MG63 (cell line): ENCODE measurements around the gene DMXL2. TPM values are rescaled to one million over a fixed set of nuclear protein-coding genes. Genes with fewer than 3 reads are reported as not detected.
"Not testable (repeated sequence)": the region's sequence is repeated elsewhere in the genome, so short reads cannot be mapped to it uniquely, and the experiment has no call there.

Source experiments
- DNase-seq: peaks from one replicate; pipeline ENCODE4 v3.0.0-alpha.2; 2020
- H3K27me3 ChIP-seq: fragments of 250-450 bp; sonication (Bioruptor Pico); 2 replicates; pipeline ENCODE4 v1.5.1; 2020; ENCODE audit warnings: mild to moderate bottlenecking, moderate library complexity
- H3K36me3 ChIP-seq: fragments of 250-450 bp; sonication (Bioruptor Pico); 2 replicates; pipeline ENCODE4 v1.5.1; 2020; ENCODE audit warnings: mild to moderate bottlenecking, moderate library complexity
- H3K4me3 ChIP-seq: fragments of 250-450 bp; sonication (Bioruptor Pico); 2 replicates; pipeline ENCODE4 v1.5.1; 2020; ENCODE audit warnings: mild to moderate bottlenecking, moderate library complexity
- H3K9me3 ChIP-seq: fragments of 250-450 bp; sonication (Bioruptor Pico); 2 replicates; pipeline ENCODE4 v1.5.1; 2020; ENCODE audit warnings: mild to moderate bottlenecking, moderate library complexity
- total RNA-seq: library from RNA; depleted of rRNA; stranded (reverse); fragments of >200 nt; shearing (Covaris generic); gene quantifications from 2 replicates; pipeline ENCODE4 v1.2.3, GENCODE V29; 2014; ENCODE audit warnings: low replicate concordance

DMXL2 gene
- total RNA-seq, 1 experiment from 2014 or later, result 6.6 TPM

DNA sequence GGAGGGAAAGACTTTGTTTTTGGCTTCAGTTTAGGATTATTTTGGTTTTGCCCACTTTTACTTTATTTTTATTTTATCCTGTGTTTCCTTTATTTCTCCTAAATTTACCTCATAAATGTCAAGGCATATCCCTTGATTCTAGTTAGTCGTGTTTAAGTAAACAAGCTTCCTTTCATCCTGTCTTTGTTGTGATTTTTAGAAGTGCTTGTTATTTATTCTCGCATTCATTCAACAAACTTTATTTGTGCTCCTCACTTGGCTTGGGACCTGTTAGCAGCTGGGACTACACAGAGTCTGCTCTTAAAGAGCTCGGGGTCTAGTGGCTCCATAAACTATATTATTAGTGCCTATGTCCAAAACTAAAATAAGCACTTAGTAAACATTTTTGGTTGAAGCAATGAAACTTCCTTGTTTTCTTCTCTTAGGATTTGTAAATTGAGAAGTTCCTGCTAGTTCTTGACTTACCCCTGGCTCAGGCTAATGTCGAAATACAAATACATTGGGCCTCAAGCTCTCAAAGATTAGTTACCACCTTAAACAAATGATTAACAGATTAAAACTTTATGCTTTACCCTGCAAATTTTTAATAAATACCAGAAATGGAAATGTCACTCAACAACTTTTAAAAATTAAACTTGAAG is 19.0 kb upstream of the DMXL2 start:
- Histone ChIP-seq H3K9me3 (no peaks in the 10 kb centered on the region), H3K27me3 (no peaks in the 10 kb centered on the region; the same call in 1 of the 2 replicates)

DNA sequence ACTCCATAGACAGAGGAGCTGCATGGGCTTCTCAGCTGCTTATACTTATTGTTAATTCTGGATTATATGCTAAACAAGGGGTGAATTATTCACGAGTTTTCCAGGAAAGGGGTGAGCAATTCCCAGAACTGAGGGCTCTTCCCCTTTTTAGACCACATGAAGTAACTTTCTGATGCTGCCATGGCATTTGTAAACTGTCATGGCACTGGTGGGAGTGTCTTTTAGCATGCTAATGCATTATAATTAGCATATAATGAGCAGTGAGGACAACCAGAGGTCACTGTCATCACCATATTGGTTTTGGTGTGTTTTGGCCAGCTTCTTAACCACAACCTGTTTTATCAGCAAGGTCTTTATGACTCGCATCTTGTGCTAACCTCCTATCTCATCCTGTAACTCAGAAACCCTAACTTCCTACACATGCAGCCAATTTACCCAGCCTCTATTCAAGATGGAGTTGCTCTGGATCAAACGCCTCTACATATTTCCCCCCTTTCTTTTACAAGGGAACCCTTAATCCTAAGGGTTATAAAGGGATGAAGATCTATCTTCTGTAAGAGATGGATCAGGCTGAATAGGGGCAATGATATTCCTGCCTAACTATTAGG is 12.1 kb upstream of the DMXL2 start:
- H3K4me3 ChIP-seq, result no peak overlapping the region
- no peaks in the 10 kb centered on the region for H3K9me3 ChIP-seq
- no peaks in the 10 kb centered on the region; the same call in 1 of the 2 replicates for H3K27me3 ChIP-seq
- no peaks in the 10 kb centered on the region for H3K36me3 ChIP-seq
- DNase-seq, result no peak

More for the DNA sequence above, 19.0 kb upstream of the DMXL2 start:
- H3K36me3 ChIP-seq, result no peaks in the 10 kb centered on the region
- no peak for DNase-seq
- no peak overlapping the region for H3K4me3 ChIP-seq

DNA sequence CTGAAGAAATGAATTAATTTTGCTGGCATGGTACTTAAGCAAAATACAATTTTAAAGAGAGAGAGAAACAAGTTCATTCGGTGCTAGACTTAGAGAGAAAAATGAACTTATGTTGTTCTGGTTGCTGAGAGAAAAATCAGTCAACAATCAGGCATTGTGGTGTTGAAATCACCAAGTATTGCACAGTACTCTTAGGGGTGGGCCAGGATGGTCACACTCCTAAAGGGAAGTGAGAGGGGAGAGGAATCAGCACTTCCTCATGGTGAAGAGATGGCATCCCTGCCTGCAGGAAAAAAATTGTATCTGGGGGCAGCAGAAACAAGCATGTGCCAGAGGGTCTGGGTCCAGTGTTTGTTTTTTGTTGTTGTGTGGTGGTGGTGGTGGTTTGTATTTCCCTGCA is 7.0 kb upstream of the DMXL2 start:
- no peak for DNase-seq

DNA sequence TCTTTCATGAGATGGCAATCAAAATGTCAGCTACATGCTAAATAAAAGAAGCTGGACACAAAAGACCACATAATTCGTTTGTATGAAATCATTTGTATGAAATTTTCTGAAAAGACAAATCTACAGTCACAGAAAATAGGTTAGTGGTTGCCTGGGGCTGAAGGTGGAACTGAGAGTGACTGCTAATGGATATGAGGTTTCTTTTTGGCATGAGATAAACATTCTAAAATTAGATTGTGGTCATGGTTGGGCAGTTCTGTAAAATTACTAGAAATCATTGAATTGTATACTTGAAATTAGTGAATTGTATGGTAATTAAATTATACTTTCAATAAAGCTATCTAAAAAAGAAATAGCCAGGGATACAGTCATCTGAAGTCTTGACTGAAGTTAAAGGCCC is 2.7 kb upstream of the DMXL2 start:
- H3K36me3 ChIP-seq, result no peaks in the 10 kb centered on the region
- no peaks in the 10 kb centered on the region for H3K9me3 ChIP-seq
- no peak overlapping the region for H3K4me3 ChIP-seq
- DNase-seq, result no peak
- no peaks in the 10 kb centered on the region for H3K27me3 ChIP-seq

More for the DNA sequence above, 7.0 kb upstream of the DMXL2 start:
- Histone ChIP-seq H3K27me3 (no peaks in the 10 kb centered on the region), H3K36me3 (no peaks in the 10 kb centered on the region), H3K4me3 (no peak overlapping the region), H3K9me3 (no peaks in the 10 kb centered on the region)

DNA sequence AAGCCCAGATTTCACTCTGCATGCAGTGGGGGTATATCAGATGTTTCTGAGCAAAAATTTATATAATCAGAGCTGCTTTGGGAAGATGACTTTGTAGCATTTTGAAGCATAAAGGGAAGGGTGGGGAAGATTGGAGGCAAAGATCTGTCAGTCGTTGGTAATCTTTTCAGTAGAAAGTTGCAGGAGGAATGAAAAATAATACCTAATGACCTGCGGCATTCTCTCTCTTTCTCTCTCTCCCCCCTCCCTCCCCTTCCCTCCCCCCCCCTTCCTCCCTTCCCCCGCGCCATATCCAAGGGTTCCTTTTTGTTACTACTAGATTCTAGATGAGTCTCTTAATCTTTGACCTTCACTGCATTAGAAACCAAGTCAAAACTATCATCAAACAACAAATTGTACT is 1.5 kb upstream of the DMXL2 start:
- no peaks in the 10 kb centered on the region for H3K9me3 ChIP-seq
- H3K36me3 ChIP-seq, result no peaks in the 10 kb centered on the region
- no peaks in the 10 kb centered on the region for H3K27me3 ChIP-seq
- no peak for DNase-seq
- no peak overlapping the region for H3K4me3 ChIP-seq

DNA sequence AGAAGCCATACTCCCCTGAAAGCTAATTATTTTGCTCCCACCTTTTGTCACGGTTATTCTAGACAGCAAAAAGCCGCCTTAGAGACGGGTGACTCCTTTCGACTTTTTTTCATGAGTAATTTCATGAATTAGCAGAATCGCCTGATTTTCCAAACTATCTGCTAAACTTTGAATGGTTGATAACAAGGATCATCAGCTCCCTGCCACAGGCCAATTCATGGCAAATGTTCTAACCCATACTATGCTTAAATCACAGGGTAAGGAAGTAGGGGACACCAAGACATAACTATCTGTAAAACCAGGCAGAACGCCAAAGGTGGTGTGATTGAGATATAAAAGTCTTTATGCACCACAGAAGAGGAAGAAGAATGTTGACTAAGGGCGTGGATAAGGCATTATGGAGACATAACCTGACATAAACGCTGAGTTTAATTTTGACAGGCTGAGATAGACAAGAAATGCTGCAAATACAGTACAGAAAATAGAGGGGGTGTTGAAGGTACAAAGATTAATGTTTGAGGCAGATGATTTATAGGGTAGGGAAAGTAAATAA is 891 bp upstream of the DMXL2 start:
- no peaks in the 10 kb centered on the region for H3K9me3 ChIP-seq
- DNase-seq, result no peak
- no peaks in the 10 kb centered on the region for H3K36me3 ChIP-seq
- peak overlapping the region; percentile 93 for H3K4me3 ChIP-seq
- H3K27me3 ChIP-seq, result no peaks in the 10 kb centered on the region

DNA sequence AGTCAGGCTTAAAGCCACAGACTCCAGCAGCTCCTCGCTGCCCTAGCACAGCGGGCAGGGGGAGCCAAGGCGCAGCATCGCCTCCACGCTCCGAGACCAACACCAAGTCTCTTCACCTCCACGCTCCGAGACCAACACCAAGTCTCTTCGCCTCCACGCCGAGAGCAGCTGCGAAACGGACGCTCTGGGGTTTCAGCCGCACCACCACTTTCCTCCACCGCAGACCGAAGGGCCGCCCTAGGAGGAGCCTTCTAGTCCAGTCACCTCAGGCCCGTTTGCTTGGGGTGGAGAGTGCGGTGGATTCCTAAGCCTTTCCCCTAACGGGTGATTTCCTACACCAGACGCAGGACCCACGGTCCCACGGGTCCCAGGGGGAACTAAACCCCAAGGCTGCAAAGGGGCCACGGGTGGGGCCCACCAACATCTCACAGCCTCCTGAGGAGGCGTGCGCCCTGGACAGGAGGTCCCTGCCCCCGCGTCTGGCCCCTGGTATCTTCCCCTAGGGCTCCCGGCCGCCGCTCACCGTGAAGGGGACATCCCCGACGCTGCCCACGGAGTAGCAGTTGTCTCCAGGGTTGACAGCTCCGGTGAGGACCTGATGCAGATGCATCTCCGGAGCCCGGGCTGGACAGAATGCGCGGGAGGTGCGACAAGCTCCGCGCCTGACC is 501 bp downstream of the DMXL2 start:
- no peaks in the 10 kb centered on the region for H3K36me3 ChIP-seq
- H3K9me3 ChIP-seq, result no peaks in the 10 kb centered on the region
- peak overlapping the region; percentile 93 for H3K4me3 ChIP-seq
- peak; percentile 62 for DNase-seq
- no peaks in the 10 kb centered on the region for H3K27me3 ChIP-seq

DNA sequence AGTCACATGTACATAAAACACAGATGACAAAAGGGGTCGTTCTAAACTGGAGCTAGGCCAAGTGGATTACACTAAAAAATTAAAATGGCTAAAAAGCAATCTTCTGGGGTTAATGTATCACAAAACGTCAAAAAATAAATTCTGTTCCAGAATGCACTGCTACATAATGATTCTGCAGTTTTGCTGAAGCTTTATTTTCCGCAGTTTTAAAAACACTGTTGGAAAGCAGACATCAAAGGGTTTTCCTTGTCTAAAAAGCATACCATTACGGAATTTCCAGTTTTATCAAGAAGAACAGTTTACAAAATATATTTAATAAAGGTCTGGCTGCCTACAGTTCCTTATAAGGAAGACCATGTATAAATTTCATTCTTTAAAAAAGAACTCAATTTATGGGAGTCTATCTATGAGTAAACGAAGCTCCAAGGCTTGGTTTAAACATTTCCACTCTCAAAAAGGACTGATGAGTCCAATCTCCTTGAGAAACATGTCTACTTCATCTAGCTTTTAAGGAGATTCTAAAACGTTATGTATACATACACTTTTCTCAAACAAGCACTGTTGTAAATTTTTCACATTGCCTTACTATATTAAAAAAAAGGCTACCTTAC is 1.3 kb downstream of the DMXL2 start:
- Histone ChIP-seq H3K27me3 (no peaks in the 10 kb centered on the region), H3K4me3 (peak overlapping the region; percentile 93), H3K9me3 (no peaks in the 10 kb centered on the region), H3K36me3 (no peaks in the 10 kb centered on the region)
- no peak for DNase-seq

DNA sequence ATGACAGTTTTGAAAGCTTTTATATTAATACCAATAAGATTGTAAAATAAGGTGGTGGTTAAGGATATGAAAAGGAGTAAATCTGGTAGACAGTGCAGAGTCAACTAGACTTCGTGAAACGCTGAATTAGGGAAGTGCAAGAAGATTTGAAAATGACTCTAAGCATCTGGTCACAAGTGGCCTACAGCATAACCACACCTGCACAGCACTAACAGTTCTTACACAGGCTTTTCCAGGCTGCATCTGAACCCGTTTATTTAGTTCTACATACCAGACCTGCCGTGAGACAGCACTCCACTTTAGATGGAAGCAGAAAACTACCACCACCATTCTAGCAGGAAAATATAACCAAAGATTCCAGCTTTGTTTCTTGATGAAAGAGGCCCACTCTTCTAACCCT is 1.9 kb downstream of the DMXL2 start:
- Histone ChIP-seq H3K36me3 (no peaks in the 10 kb centered on the region), H3K4me3 (peak overlapping the region; percentile 93), H3K9me3 (no peaks in the 10 kb centered on the region), H3K27me3 (no peaks in the 10 kb centered on the region)
- DNase-seq, result no peak

DNA sequence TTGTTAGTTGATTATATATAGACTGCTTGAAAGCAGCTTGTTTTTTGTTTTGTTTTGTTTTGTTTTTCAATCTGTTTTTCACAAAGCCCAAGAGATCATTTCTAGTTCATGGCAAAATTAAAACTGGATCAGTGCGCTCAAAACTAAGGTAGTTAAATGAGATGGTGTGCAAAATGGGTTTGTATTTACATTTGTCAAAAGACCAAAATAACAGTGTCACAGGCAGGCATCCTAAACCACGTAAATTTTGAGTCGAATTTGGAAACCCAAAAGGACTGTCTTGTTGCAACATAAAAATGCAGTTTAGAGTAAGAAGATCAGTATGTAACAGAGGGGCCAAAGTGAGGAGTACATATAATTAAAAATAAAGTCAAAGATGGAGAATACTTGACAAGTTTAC is 2.4 kb downstream of the DMXL2 start:
- H3K4me3 ChIP-seq, result no peak overlapping the region
- no peak for DNase-seq
- H3K9me3 ChIP-seq, result no peaks in the 10 kb centered on the region
- no peaks in the 10 kb centered on the region for H3K36me3 ChIP-seq
- no peaks in the 10 kb centered on the region for H3K27me3 ChIP-seq

DNA sequence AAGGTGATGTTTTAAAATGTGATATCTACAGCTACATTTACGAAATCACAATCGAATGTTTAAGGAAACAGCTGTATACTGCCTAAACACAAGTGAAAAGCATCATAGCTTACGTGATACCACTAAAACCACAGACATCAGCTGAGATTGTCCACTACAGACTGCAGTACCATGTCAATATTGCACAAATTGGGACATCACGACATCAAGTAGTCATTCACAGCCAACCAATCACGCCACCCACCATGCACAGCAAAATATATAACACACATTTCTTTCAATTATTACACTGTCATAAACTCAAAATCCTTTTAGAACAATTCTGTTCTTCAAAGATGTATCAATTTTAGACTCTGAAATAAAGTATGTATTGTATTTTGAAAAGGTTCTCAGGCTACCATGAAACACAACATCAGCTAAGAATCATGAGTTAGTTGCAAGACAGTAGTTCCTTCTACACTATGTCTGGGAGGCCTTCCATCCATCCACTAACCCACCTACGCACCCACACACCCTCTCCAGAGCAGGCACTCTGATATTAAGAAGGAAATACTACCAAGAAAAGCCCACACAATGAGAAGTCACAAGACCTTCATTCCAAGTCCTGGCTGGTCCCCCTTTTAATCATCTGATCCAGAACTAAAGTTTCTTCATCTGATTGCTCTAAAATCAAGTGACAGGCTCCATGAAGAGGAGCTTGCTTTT is 3.1 kb downstream of the DMXL2 start:
- Histone ChIP-seq H3K4me3 (no peak overlapping the region), H3K36me3 (no peaks in the 10 kb centered on the region; the same call in 1 of the 2 replicates), H3K27me3 (no peaks in the 10 kb centered on the region), H3K9me3 (no peaks in the 10 kb centered on the region)
- no peak for DNase-seq

DNA sequence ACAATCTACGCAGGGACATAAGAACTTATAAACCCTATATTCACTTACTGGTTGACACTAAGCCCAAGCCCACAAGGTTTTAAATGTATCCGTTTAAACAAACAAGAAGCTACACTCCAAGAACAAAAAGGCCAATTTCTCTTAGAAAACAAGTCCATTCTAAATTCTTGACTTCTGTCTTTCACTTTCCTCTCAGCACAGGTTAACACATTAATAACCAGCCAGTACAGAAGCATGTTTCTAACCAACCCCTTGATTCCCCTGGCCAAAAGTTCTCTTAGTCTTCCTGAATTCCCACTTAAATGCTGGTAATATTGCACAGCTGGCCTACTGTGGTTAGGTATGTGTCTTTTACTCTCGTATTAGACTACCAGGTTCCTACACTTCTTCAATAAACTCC is 4.7 kb downstream of the DMXL2 start:
- H3K9me3 ChIP-seq, result no peaks in the 10 kb centered on the region
- no peak overlapping the region for H3K4me3 ChIP-seq
- H3K27me3 ChIP-seq, result no peaks in the 10 kb centered on the region
- no peak for DNase-seq
- no peaks in the 10 kb centered on the region; the same call in 1 of the 2 replicates for H3K36me3 ChIP-seq

DNA sequence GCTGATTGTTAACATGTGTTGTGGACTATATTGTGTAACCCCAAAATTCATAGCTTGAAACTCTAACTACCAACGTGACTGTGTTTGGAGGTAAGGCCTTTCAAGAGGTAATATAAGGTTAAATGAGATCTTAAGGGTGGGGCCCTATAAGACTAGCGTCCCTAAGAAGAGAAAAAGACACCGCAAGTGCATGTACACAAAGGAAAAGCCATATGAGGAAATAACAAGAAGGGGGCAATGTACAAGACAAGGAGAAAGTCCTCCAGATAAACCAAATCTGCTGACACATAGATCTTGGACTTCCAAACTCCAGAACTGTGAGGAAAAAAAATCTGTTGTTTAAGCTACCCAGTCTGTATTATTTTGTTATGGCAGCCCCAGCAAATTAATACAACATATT is 8.6 kb downstream of the DMXL2 start:
- DNase-seq, result no peak
- Histone ChIP-seq H3K9me3 (no peaks in the 10 kb centered on the region), H3K4me3 (no peak overlapping the region), H3K36me3 (no peaks in the 10 kb centered on the region; the same call in 1 of the 2 replicates), H3K27me3 (no peaks in the 10 kb centered on the region)

DNA sequence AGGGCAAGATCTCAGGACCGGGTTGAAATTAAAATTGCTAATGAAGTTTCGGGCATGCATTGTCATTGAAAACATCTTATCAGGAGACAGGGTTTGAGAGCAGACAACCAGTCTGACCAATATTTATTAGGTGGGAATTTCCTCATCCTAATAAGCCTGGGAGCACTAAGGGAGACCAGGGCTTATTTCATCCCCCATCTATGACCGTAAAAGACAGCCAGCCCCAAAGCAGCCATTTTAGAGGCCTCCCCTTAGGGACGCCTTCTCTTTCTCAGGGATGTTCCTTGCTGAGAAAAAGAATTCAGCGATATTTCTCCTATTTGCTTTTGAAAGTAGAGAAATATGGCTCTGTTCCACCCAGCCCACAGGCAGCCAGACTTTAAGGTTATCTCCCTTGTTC is 9.9 kb downstream of the DMXL2 start:
- H3K27me3 ChIP-seq, H3K4me3 ChIP-seq, DNase-seq, H3K9me3 ChIP-seq, H3K36me3 ChIP-seq: not testable (repeated sequence)

DNA sequence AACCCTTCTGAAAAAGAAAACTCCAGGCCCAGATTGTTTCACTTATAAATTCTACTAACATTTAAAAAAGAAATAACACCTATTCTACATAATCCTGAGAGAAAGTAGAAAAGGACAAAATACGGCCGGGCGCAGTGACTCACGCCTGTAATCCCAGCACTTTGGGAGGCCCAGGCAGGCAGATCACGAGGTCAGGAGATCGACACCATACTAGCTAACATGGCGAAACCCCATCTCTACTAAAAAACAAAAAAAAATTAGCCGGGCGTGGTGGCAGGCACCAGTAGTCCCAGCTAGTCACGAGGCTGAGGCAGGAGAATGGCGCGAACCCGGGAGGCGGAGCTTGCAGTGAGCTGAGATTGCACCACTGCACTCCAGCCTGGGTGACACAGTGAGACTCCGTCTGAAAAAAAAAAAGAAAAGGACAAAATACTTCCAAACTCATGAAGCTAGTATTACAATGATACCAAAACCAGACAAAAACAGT is 19.1 kb downstream of the DMXL2 start:
- DNase-seq, H3K36me3 ChIP-seq, H3K27me3 ChIP-seq, H3K9me3 ChIP-seq, H3K4me3 ChIP-seq: not testable (repeated sequence)

DNA sequence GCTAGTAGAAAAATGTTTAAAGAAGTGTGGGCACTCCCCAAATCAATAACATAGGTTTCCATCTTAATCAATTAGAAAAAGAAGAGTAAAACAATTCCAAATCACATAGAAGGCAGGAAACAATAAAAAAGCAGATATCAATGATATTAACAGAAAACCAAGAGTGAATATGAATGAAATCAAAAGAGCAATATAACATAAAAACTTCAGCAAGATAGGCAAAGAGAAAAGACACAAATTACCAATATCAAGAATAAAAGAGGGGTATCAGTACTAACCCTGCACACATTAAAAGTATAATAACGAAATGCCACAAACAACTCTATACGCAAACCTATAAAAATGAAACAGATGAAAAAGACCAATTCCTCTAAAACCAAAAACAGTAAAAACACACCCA is 19.6 kb downstream of the DMXL2 start:
- DNase-seq, result no peak
- Histone ChIP-seq H3K27me3 (no peaks in the 10 kb centered on the region), H3K9me3 (no peaks in the 10 kb centered on the region), H3K36me3 (no peaks in the 10 kb centered on the region), H3K4me3 (no peak overlapping the region)

DNA sequence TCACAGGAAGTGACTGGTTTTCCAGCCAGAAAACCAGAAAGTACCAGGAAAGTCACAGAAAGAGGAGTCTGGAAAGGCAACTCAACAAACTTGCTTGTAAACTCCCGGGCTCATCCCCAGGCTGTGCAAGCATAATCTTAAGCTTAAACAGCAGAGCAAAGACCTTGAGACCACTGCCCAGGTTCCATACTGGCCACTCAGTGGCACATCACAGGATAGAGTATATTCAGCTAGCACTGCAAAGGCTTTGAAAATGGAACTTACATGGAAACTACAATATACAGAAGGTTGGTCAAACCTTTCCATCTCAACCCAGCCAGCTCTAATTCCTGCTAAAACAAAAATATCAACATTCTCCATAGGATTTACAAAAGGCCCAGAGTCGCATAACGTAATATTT is 20.1 kb downstream of the DMXL2 start:
- no peak overlapping the region for H3K4me3 ChIP-seq
- no peaks in the 10 kb centered on the region for H3K27me3 ChIP-seq
- no peaks in the 10 kb centered on the region for H3K9me3 ChIP-seq
- no peak for DNase-seq
- no peaks in the 10 kb centered on the region for H3K36me3 ChIP-seq
